GM18526 (cell line): ENCODE measurements around the gene KIAA1755.

ENCODE experiments used
- POLR2A ChIP-seq: IDR thresholded peaks from 3 replicates; pipeline ENCODE4 v1.6.1; 2011; ENCODE audit not compliant: insufficient read length; ENCODE audit errors: extremely low read depth

KIAA1755 gene

GRCh38 chr20:38217791-38218565 lies 42.6 kb downstream of the KIAA1755 start:
- TF ChIP-seq POLR2A = no peak

- TF ChIP-seq POLR2A = no peak
Measured at GRCh38 chr20:38216746-38217595, 43.6 kb downstream of the KIAA1755 start.

GRCh38 chr20:38216201-38216600 lies 44.3 kb downstream of the KIAA1755 start:
- no peak for TF ChIP-seq POLR2A

GRCh38 chr20:38215194-38216182 lies 45.0 kb downstream of the KIAA1755 start:
- TF ChIP-seq POLR2A = no peak

GRCh38 chr20:38214256-38215193 lies 46.0 kb downstream of the KIAA1755 start:
- no peak for TF ChIP-seq POLR2A

- TF ChIP-seq POLR2A = no peak
Measured at GRCh38 chr20:38213607-38213940, 47.0 kb downstream of the KIAA1755 start.

GRCh38 chr20:38212806-38213606 lies 47.5 kb downstream of the KIAA1755 start:
- TF ChIP-seq POLR2A = no peak

- TF ChIP-seq POLR2A = no peak
Measured at GRCh38 chr20:38211200-38212097, 49.1 kb downstream of the KIAA1755 start.

GRCh38 chr20:38210741-38211140 lies 49.8 kb downstream of the KIAA1755 start:
- no peak for TF ChIP-seq POLR2A

GRCh38 chr20:38209736-38210405 lies 50.7 kb downstream of the KIAA1755 start:
- TF ChIP-seq POLR2A = no peak

GRCh38 chr20:38209054-38209675 lies 51.4 kb downstream of the KIAA1755 start:
- no peak for TF ChIP-seq POLR2A
